Measurements from ENCODE around the gene SPDYE4.

The SPDYE4 gene

DNA sequence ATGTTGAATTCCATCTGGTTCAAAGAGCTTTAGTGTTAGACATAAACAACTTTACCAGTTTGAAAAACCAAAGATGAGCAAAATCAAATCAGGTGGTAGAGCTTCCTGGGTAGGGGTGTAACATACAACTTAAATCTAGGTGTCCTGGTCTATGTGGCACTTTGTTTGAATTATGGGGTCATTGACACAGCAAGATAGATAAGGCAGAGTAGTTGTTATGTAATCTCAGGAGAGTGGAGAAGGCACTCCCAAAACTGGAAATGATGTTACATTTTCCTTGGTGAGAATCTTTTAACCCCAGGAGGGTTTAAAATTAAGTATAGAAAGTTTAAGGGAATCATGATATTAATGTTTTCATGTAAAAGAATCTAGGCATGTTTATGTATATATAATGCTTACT is 45.6 kb downstream of the SPDYE4 start:
- no peak for DNase-seq (ENCODE audit: low read depth, low spot score)

DNA sequence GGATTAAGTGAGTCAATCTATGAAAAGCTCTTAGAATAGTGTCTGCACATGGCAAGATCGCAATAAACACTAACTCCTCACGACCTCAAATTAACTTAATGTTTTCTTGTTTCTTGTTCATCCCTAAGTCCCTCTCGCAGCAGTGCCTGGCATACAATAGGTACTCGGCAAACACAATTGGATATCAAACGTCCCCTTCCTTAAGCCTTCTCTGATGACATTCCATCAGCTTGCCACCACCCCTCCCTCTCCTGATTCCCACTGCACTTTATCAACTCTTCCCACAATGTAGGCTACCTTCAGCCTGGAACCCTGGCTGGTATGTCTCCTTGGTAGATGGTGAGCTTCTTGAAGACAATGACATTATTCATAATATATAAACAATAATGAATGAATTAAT is 47.1 kb downstream of the SPDYE4 start:
- no peak for DNase-seq (ENCODE audit: low read depth, low spot score)

DNA sequence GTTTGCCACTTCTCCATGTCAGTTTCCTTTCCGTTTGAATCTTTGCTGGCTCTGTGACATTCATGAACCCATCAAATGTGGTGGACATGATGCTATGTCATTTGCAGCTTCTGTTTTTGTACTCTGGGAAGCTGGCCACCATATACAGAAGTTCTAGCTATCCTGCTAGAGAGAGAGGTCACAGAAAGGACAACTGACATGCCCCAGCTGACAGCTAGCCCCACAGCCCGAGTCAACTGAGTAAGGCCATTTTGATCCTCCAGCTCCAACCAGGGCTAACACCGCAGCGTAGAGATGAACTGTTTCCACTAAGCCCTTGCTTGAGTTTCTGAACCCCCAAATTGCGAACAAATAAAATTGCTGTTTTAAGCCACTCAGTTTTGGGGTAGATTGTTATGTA is 47.5 kb downstream of the SPDYE4 start:
- DNase-seq (ENCODE audit: low read depth, low spot score) = no peak

DNA sequence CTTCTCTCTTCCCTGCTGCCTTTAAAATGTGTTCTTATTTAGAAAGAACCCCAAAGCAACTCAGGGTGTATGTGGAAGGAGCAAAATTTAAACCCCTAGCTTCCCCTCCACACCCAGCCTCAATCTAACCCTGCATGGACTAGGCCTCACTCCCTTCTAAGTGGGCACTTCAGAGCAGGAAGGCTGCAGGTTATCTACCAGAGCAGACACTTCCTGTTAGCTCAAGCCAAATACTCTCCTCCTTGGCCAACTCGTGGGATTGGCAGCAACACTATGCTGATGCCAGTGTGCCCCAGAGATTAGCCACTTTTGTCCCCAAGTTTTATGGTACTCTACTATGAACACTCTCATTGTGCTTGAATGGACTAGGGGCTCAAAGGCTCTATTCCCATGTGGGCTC is 49.3 kb downstream of the SPDYE4 start:
- no peak for DNase-seq (ENCODE audit: low read depth, low spot score)

DNA sequence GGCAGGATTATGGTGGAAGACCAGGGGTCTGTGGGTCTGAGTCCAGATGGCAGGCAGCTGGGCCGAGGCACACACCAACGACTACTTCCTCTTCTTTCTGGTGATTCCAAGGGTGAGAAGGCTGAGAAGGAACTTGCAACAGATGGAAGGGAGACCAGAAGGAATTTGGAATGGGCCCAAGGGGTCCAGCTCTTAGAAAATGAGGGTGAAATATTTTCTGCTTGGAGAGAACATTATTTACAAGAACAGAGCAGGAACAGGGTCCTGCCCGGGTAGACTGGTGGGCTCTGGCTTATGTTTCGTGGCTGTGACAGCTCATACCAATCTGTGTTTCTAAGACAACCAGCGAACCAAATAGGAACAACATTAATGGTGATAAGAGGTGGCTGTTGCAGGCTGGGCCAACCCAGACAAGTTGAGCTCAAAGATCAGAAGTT is 50.3 kb downstream of the SPDYE4 start:
- DNase-seq (ENCODE audit: low read depth, low spot score) = no peak

DNA sequence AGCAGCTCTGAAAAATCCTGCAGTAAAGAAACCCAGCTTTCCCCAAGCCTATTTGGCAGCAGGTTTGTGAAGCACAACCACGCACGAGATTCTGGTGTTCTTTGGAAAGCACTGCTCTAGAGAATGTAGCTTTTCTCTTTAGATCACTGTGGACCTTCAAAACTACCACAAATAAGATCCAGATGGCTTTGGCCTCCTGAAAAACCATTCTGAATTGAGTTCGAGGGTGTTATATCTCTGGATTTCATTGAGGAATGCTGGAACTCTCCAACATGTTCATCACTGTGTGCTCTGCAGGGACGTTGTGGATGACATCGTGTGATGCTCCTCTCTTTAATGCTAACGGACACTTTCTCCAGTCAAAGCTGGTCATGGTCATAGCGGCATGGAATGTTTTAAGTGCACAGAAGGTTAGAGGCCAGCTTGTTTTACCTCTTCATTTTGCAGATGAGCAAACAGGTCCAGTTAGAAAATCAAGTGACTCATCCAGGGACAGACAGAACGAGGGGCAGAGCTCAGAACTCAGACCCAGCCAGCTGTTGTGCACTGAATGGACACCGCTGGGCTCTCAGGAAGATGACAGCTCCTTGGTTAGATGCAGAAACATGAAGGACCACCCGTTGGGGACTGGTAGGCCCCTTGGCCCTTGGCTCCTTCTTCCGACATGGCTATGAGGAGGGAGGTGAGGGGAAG is 50.9 kb downstream of the SPDYE4 start:
- no peak for DNase-seq (ENCODE audit: low read depth, low spot score)

DNA sequence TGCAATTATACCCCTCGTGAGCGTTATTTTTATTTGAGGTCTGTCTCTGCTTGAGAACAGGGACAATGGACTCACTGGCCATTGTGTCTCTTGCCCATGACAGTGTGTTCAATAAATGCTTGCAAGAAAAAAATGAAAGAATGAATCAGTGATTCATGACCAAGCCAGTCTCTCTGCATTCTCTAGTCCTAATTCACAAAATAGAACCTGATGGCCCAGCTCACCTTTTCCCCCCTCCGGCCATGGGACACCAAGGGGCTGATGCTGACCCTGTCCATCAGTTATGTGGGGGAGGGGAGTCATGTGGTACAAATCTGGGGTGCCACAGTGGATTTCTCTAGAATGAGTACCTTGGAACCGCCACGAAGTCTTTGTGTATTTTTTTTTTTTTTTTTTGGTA is 51.9 kb downstream of the SPDYE4 start:
- no peak for DNase-seq (ENCODE audit: low read depth, low spot score)

DNA sequence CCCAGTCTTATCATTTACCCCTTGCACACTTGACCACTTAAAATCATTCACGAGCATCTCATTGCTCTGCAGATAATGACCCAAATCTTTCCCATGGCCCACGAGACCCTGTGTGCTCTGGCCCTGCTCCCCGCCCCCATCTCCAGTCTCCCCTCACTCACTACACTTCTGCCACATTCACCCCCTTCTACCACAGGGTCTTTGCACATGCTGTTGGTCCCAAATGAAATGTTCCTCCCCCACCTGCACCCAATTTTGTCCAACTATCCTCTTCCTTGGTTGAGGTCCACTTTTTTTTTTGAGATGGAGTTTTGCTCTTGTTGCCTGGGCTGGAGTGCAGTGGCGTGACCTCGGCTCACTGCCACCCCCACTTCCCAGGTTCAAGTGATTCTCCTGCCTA is 52.9 kb downstream of the SPDYE4 start:
- no peak for DNase-seq (ENCODE audit: low read depth, low spot score)

DNA sequence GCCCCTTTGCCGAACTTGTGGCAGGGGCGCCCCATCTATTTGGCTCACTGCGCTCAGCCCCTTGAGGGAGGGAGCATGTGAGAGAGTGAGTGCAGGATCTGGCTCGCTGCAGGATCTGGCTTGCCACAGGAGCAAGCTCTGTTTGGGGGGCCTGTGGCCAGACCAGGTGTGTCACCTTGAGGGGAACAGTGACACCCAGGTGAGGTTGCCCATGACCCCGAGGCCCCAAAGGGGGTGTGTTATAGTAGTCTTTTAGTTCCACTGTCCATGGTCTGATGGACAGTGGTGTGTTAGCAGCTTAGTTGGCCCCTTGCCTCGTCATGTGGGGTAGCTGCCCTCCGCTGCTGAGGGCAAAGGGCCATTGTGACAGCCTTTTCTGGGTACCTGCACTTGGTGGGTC is 55.3 kb downstream of the SPDYE4 start:
- DNase-seq (ENCODE audit: low read depth, low spot score) = no peak

DNA sequence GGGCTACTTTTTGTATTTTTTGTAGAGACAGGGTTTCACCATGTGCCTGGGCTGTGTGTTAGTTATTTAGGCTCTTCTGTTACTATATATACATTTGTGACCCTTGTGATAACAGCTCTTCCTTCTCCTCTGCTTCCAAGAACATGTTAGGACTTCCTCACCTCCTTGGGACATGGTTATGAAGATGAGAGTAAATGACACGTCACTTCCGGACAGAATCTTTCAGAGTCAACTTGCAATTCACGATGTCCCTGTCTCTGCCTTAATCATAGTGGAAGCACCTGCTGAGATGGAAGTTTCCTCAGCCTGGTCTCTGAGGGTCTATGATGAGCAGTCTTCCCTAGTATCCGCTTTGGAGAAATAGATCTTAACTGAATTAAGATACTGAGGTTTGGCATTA is 56.6 kb downstream of the SPDYE4 start:
- DNase-seq (ENCODE audit: low read depth, low spot score) = no peak

DNA sequence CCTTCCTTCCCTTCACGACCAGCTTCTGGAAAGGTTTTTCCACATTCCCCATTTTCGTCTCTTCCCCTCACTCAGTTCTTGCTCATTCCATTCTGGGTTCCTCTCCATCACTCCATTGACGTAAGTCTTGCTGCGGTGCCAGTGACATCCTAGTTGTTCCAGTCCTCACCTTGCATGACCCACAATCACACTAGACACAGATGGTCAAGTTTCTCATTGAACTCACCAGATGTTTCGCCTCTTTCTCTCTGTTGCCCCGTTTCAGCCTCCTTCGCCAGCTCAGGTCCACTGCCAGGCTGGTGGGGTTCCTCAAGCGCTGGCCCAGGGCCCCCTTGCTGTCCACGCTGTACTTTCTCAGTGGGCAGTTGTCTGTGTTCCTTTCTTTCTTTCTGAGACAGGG is 57.1 kb downstream of the SPDYE4 start:
- no peak for DNase-seq (ENCODE audit: low read depth, low spot score)

Data from astrocyte of the hippocampus (primary cell).